ENCODE data around the gene MAFF. TPM values are rescaled to one million over a fixed set of nuclear protein-coding genes. Genes with fewer than 3 reads are reported as not detected.

Gene MAFF
- total RNA-seq, 1 donor from 2014 or later = 3.9 TPM

DNA sequence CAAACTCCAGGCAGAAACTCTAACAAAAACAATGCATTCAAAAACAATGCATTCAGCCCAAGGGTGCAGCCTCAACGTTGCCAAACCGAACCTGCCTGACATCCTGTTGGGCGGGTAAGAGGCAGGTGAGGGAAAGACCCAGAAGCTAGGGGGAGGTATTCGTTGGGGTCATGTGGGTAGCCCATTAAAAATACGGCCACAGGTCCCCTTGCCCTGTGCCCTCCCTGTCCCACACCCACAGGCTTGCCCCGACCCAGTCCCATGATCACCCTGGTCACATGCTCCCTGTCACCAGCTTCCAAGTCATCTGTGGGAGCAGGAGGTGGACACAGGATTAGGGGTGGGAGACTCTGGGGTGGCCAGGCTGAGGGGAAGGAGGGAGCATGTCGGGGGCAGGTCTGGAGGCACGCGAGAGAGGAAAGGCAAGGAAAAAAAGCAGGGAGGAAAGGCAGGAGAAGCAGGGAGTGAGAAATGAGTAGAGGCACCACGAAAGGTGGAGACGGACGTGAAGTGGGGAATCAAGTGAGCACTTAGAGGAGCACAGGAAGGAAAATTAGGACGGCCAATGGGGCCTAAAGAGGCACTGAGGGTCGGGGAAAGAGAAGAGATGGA is 20.8 kb upstream of the MAFF start:
- no peaks in the 10 kb centered on the region for H3K36me3 Mint-ChIP-seq (ENCODE audit: low read depth)
- H3K27me3 Mint-ChIP-seq (ENCODE audit: low read depth) = no peaks in the 10 kb centered on the region
- peak overlapping the region; percentile 95 for H3K4me3 Mint-ChIP-seq
- H3K27ac Mint-ChIP-seq (ENCODE audit: unreplicated experiment) = peak overlapping the region; percentile 99
- peaks cover 45% of the 10 kb centered on the region for H3K4me1 Mint-ChIP-seq
- TF ChIP-seq, protein P1, sequence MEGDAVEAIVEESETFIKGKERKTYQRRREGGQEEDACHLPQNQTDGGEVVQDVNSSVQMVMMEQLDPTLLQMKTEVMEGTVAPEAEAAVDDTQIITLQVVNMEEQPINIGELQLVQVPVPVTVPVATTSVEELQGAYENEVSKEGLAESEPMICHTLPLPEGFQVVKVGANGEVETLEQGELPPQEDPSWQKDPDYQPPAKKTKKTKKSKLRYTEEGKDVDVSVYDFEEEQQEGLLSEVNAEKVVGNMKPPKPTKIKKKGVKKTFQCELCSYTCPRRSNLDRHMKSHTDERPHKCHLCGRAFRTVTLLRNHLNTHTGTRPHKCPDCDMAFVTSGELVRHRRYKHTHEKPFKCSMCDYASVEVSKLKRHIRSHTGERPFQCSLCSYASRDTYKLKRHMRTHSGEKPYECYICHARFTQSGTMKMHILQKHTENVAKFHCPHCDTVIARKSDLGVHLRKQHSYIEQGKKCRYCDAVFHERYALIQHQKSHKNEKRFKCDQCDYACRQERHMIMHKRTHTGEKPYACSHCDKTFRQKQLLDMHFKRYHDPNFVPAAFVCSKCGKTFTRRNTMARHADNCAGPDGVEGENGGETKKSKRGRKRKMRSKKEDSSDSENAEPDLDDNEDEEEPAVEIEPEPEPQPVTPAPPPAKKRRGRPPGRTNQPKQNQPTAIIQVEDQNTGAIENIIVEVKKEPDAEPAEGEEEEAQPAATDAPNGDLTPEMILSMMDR (conservative IDR thresholded peaks at IDR 0.05) = no peak
- H3K9me3 Mint-ChIP-seq = no peaks in the 10 kb centered on the region
- no peak for DNase-seq (ENCODE audit: low read depth, low spot score)

DNA sequence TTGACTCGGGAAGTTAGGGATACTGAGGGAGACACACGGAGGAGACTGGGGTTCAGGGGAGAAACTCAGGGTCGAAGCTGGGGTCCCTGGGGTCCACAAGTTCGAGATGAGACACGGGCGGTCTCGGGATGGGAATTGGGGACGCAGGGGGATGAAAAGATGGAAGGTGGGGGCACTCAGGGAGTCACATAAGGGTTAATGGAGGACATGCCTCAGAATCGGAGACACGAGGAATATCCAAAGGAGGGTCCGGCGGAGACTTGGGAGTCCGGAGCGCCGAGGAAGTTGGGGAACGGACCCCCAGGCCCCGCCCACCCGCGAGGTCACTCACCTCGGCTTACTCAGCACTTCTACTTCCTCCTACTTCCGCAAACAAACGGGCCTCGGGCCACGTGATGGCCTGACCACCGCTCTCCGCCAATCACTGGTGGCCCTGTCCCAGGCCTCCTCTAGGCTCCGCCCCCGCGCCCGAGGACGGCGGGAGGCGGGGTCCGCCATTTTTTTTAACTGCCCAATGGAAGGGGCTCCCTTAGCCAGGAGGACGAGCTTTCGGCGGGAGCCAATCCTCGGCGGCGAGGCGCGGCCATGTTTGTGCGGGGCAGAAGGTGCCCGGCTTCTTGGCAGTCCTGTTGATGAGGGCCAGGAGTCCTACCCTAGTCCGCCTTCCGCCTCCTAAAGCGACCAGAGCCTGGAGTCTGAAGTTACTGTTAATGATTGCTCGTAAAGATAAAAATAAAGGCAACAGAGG is 20.2 kb upstream of the MAFF start, which contains the start of gene PLA2G6:
PLA2G6 (minus strand) TSS at position 378 of the 748 bp plus-strand sequence. CDS start 12,404 bp downstream, outside the sequence.
- DNase-seq (ENCODE audit: low read depth, low spot score) = peak; percentile 98
- Mint-ChIP-seq H3K9me3 (no peaks in the 10 kb centered on the region), H3K27me3 (ENCODE audit: low read depth) (no peaks in the 10 kb centered on the region), H3K27ac (ENCODE audit: unreplicated experiment) (peak within 1 kb of the TSS; percentile 99), H3K36me3 (ENCODE audit: low read depth) (no peaks in the 10 kb centered on the region), H3K4me1 (peaks cover 50% of the 10 kb centered on the region), H3K4me3 (peak within 1 kb of the TSS; percentile 95)
- TF ChIP-seq, protein P1 (conservative IDR thresholded peaks at IDR 0.05) = no peak

DNA sequence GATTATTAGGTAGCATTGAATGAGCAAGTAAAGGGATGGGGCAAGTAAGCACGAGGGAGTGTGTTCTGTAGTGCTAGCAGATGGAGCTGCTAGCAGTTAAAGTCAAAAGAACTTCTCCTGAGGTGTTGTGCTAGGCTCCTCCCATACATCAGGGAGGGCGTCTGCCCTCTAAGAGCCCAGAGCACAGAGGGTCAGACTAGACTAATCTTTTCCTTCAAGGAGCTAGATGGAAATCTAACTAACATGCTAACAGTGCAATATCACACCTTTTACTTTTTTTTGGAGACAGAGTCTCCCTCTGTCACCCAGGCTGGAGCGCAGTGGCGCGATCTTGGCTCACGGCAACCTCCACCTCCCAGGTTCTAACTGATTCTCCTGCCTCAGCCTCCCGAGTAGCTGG is 17.0 kb upstream of the MAFF start:
- Mint-ChIP-seq H3K4me1 (peaks cover 36% of the 10 kb centered on the region), H3K36me3 (ENCODE audit: low read depth) (no peaks in the 10 kb centered on the region), H3K9me3 (no peaks in the 10 kb centered on the region), H3K27me3 (ENCODE audit: low read depth) (no peaks in the 10 kb centered on the region), H3K27ac (ENCODE audit: unreplicated experiment) (peak overlapping the region; percentile 78), H3K4me3 (no peak overlapping the region)
- DNase-seq (ENCODE audit: low read depth, low spot score) = no peak
- TF ChIP-seq, protein P1 (conservative IDR thresholded peaks at IDR 0.05) = no peak

DNA sequence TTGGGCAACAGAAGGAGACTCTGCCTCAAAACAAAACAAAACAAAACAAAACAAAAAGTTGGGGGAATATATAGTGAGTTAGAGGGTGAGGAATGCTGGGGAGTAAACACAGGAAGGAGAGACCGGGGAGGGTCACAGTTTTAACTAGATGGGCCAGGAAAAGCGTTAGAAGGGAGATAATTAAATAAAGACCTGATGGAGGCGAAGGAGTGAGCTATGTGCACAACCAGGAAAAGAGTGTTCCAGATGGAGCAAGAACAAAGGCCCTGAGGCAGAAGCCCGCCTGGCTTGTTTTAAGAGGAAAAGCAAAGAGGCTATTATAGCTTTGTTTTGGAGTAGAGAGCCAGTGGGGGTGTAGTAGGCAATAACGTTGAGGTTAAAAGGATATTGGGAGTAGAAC is 15.4 kb upstream of the MAFF start:
- Mint-ChIP-seq H3K9me3 (no peaks in the 10 kb centered on the region), H3K4me1 (peaks cover 23% of the 10 kb centered on the region), H3K27ac (ENCODE audit: unreplicated experiment) (peak overlapping the region; percentile 92), H3K27me3 (ENCODE audit: low read depth) (no peaks in the 10 kb centered on the region), H3K36me3 (ENCODE audit: low read depth) (no peaks in the 10 kb centered on the region), H3K4me3 (no peak overlapping the region)
- TF ChIP-seq, protein P1 (conservative IDR thresholded peaks at IDR 0.05) = no peak
- DNase-seq (ENCODE audit: low read depth, low spot score) = no peak

DNA sequence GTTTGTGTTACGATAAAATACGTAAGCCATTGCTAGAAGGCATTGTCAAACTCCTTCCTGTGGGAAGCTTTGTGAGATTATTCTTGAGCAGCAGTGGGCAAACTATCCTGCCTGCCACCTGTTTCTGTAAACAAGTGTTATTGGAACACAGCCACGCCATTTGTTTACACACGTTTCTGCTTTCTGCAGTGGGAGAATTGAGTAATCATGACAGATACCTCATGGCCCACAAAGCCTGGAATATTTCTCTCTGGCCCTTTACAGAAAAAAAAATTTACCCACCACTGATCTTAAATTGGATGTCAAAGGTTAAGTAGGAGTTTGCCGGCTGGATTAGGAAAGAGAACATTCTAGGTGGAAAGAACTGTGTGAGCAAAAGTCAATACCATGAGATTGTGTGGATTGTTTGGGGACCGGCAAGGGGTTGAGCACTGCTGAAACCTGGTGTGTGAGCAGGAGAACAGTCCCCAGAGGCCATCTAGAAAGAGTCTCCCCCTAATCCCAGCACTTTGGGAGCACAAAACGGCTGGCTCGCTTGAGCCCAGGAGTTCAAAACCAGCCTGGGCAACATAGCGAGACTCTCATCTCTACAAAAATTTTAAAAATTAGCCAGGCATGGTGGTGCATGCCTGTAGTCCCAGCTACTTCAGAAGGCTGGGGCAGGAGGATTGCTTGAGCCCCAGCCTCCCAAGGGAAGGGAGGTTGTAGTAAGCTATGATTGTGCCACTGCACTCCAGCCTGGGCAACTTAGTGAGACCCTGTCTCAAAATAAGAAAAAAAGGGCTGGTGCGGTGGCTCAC is 14.2 kb upstream of the MAFF start:
- Mint-ChIP-seq H3K36me3 (ENCODE audit: low read depth) (no peaks in the 10 kb centered on the region), H3K27ac (ENCODE audit: unreplicated experiment) (no peak overlapping the region), H3K4me3 (no peak overlapping the region), H3K9me3 (no peaks in the 10 kb centered on the region), H3K27me3 (ENCODE audit: low read depth) (no peaks in the 10 kb centered on the region), H3K4me1 (peaks cover 16% of the 10 kb centered on the region)
- TF ChIP-seq, protein P1 (conservative IDR thresholded peaks at IDR 0.05) = no peak
- DNase-seq (ENCODE audit: low read depth, low spot score) = no peak

Data from neural crest cell (in vitro differentiated cells).